Activated CD8-positive, alpha-beta memory T cell treated with anti-CD3 and anti-CD28 coated beads, Interleukin-2, amount 50 U/mL, for 24 hours (primary cell): ENCODE results near the gene NECAB2.
"Not testable (repeated sequence)": the region's sequence is repeated elsewhere in the genome, so short reads cannot be mapped to it uniquely, and the experiment has no call there.

Source experiments
- DNase-seq: peaks from one replicate; pipeline ENCODE4 v3.0.0-alpha.2; 2020; ENCODE audit errors: extremely low read depth

The NECAB2 gene

GRCh38 chr16:83936581-83937165, 31.4 kb upstream of the NECAB2 start:
- DNase-seq, result no peak

DNA sequence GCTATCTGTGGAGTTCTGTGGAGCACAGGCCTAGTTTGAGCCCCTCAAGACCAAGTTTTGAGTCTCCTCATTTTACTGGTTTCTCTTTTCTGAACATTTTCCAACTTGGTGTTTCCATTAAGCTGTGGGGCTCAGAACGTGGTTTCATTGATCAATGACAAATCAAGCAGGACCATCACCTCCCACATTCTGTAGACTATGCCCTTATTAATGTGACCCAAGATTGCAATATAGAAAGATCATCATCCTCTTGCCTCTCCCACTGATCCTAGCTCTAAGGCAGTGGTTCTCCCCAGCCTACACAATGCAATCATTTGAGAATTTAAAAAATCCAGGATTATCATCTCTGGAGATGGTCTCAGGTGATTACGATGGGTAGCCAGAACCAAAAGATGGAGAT, 30.8 kb upstream of the NECAB2 start:
- DNase-seq, result no peak

- DNase-seq, result no peak
Observed at GRCh38 chr16:83937922-83938885, 29.8 kb upstream of the NECAB2 start.

DNA sequence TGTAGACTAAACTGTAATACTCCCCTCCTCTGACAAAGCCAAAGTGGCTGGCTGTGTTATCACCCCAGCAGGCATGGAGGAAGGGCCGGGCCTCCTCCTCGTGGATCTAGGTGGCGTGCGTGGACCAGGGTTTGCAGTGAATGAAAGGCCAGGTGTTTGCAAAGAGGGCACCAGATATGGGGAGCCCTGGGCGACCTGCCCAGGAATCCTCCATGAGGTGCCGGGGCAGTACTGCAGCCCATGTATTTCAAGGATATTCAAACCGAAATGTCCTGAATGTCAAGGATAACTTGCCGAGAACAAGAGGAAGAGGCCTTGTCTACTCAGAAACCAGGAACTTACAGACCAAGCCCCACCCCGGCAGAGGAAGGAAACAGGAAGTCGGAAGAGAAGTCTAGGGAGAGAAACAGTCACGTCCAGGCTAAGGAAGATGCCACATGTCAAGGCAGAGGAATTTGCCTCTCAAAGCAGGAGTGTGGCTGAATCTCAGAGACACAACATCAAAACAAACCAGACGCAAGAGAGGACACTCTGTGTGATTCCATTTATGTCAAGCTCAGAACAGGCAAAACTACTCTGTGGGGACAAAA, 28.7 kb upstream of the NECAB2 start:
- DNase-seq, result no peak

DNA sequence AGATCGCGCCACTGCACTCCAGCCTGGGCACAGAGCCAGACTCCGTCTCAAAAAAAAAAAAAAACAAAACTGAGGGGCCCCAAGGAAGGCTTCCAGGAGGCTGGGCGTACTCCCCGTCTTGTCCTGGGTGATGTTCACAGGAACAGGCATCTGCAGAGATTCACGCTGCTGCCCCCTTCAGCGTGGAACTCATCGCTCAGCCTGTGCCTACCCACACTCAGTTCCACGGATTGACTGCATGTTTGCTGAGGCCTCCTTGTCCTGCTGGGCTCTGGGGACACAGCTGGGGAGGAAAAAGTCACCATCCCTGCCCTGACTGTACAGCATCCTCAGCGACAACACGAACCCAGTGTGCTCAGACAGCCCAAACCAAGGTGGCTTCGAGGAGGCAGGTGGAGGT, 27.9 kb upstream of the NECAB2 start:
- DNase-seq, result no peak

GRCh38 chr16:83940630-83941378, 27.2 kb upstream of the NECAB2 start:
- no peak for DNase-seq

DNA sequence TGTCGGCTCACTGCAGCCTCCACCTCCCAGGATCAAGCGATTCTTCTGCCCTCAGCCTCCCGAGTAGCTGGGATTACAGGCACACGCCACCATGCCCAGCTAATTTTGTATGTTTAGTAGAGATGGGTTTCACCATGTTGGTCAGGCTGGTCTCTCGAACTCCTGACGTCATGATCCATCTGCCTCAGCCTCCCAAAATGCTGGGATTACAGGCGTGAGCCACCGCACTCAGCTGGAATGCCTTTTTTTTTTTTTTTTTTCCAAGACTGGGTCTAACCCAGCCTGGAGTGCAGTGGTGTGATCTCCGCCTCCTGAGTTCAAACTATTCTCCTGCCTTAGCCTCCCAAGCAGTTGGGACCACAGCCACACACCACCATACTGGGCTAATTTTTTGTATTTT, 26.5 kb upstream of the NECAB2 start:
- not testable (repeated sequence) for DNase-seq

GRCh38 chr16:83942074-83942473, 26.0 kb upstream of the NECAB2 start:
- no peak for DNase-seq

GRCh38 chr16:83942815-83943515, 25.1 kb upstream of the NECAB2 start:
- no peak for DNase-seq

- DNase-seq, result no peak
Observed at GRCh38 chr16:83943516-83944050, 24.5 kb upstream of the NECAB2 start.

DNA sequence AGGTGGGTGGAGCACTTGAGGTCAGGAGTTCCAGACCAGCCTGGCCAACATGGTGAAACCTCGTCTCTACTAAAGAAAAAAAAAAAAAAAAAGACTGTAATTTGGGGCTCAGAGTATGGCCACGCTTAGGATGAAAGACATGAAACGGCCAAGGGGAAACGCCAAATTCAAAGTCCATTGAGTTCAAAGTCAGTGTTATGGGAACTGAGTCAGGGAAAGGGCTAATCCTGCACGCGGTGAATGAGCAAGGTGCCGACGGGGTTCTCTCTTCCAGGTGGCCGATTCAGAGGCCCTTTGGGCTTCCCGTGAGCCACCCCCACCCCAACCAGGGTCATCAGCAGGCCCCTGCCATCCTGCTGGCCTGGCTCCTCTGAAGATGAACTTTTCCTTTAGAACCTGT, 22.5 kb upstream of the NECAB2 start:
- DNase-seq, result no peak

GRCh38 chr16:83946154-83946780, 21.8 kb upstream of the NECAB2 start:
- DNase-seq, result no peak

GRCh38 chr16:83946781-83947566, 21.1 kb upstream of the NECAB2 start:
- no peak for DNase-seq

- no peak for DNase-seq
Observed at GRCh38 chr16:83947642-83948234, 20.3 kb upstream of the NECAB2 start.

- no peak for DNase-seq
Observed at GRCh38 chr16:83948914-83949723, 18.9 kb upstream of the NECAB2 start.

GRCh38 chr16:83949724-83950001, 18.4 kb upstream of the NECAB2 start:
- no peak for DNase-seq

- DNase-seq, result not testable (repeated sequence)
Observed at GRCh38 chr16:83950862-83951399, 17.1 kb upstream of the NECAB2 start.

GRCh38 chr16:83951544-83951943, 16.5 kb upstream of the NECAB2 start:
- DNase-seq, result no peak

DNA sequence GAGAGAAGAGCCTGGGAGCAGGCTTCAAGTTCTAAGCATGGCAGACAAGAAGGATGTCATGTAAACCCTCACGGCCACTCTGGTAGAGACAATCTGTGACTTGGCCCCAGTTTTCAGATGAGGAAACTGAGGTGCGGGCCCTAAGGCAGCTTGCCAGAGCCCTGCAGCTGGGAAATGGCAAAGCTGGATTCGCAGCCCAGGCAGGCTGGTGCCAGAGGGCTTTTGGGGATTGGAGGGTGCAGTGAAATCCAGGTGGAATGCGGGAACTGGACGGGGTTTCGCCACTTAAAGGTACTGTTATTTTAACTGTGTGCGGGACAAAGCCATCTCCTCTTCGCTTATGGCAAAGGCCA, 15.5 kb upstream of the NECAB2 start:
- no peak for DNase-seq
